Vagina (tissue), 2 donors: Measurements from ENCODE around the gene WDR59.
"Not testable (repeated sequence)": the region's sequence is repeated elsewhere in the genome, so short reads cannot be mapped to it uniquely, and the experiment has no call there.

Source experiments
- POLR2A ChIP-seq, 2 donors: fragments of 450-650 bp; IDR thresholded peaks; one replicate each; pipeline ENCODE4 v1.6.1; 2017; ENCODE audit warnings: antibody characterized with exemption in 2 of 2, mild to moderate bottlenecking in 2 of 2, moderate library complexity in 2 of 2
- TF ChIP-seq, protein P1 (sequence below), 3 experiments: fragments of 450-650 bp in 2 of 3; fragments of 200-600 bp in 1 of 3; sonication (generic) in 1 of 3; IDR thresholded peaks; one replicate each; pipeline ENCODE4 v1.5.1; 2017 to 2019; ENCODE audit warnings: antibody characterized with exemption in 3 of 3, mild to moderate bottlenecking in 2 of 3, moderate library complexity in 2 of 3

DNA sequence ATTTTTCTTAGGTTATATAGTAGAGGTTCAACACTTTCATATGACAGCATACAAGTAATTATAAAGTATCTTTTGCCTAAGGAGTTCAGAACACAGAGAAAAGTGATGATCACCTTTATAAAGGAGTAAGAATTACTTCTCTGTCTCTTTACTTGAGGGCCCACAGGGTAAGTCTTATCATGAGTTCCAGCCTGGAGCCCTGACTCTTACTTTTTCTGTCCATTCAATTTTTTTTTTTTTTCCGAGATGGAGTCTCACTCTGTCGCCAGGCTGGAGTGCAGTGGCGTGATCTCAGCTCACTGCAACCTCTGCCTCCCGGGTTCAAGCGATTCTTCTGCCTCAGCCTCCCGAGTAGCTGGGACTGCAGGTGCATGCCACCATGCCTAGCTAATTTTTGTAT is 28.2 kb upstream of the WDR59 start:
- TF ChIP-seq, protein P1, sequence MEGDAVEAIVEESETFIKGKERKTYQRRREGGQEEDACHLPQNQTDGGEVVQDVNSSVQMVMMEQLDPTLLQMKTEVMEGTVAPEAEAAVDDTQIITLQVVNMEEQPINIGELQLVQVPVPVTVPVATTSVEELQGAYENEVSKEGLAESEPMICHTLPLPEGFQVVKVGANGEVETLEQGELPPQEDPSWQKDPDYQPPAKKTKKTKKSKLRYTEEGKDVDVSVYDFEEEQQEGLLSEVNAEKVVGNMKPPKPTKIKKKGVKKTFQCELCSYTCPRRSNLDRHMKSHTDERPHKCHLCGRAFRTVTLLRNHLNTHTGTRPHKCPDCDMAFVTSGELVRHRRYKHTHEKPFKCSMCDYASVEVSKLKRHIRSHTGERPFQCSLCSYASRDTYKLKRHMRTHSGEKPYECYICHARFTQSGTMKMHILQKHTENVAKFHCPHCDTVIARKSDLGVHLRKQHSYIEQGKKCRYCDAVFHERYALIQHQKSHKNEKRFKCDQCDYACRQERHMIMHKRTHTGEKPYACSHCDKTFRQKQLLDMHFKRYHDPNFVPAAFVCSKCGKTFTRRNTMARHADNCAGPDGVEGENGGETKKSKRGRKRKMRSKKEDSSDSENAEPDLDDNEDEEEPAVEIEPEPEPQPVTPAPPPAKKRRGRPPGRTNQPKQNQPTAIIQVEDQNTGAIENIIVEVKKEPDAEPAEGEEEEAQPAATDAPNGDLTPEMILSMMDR (IDR thresholded peaks at IDR 0.05) = not testable (repeated sequence)
- TF ChIP-seq POLR2A (IDR thresholded peaks at IDR 0.05) = not testable (repeated sequence)
